Sigmoid colon (tissue), 7 donors: ENCODE data around the gene GPR17. TPM values are rescaled to one million over a fixed set of nuclear protein-coding genes. Genes with fewer than 3 reads are reported as not detected.

ENCODE experiments used
- DNase-seq: peaks from one replicate; pipeline ENCODE4 v3.0.0-alpha.2; 2019
- H3K27ac ChIP-seq, 4 donors: fragments of 200-600 bp; sonication (generic); one replicate each; pipeline ENCODE4 v1.5.1; 2016 to 2019; ENCODE audit warnings: mild to moderate bottlenecking in 1 of 4
- H3K27me3 ChIP-seq, 3 donors: fragments of 200-600 bp; sonication (generic); one replicate each; pipeline ENCODE4 v1.5.1; 2019; ENCODE audit warnings: mild to moderate bottlenecking in 1 of 3
- H3K36me3 ChIP-seq, 4 donors: fragments of 200-600 bp; sonication (generic); one replicate each; pipeline ENCODE4 v1.5.1; 2016 to 2019
- H3K4me1 ChIP-seq, 4 donors: fragments of 200-600 bp; sonication (generic); one replicate each; pipeline ENCODE4 v1.5.1; 2017 to 2019
- H3K4me3 ChIP-seq, 4 donors: fragments of 200-600 bp; sonication (generic); one replicate each; pipeline ENCODE4 v1.5.1; 2017 to 2019; ENCODE audit warnings: mild to moderate bottlenecking in 2 of 4, moderate library complexity in 1 of 4
- H3K9me3 ChIP-seq, 4 donors: fragments of 200-600 bp in 3 of 4; sonication (generic) in 3 of 4; one replicate each; pipeline versions ENCODE4 v1.5.1 to v1.6.1; 2013 to 2019
- EP300 ChIP-seq, 4 donors: sonication (generic); formaldehyde crosslinking; IDR thresholded peaks; one replicate each; pipeline ENCODE4 v1.6.1; 2017; ENCODE audit warnings: antibody characterized with exemption in 4 of 4
- POLR2A ChIP-seq, 2 donors: fragments of 450-650 bp; IDR thresholded peaks; one replicate each; pipeline ENCODE4 v1.6.1; 2016; ENCODE audit warnings: antibody characterized with exemption in 2 of 2, mild to moderate bottlenecking in 2 of 2, moderate library complexity in 2 of 2
- POLR2AphosphoS5 ChIP-seq, 4 donors: sonication (generic); formaldehyde crosslinking; IDR thresholded peaks; one replicate each; pipeline ENCODE4 v1.6.1; 2017; ENCODE audit warnings: antibody characterized with exemption in 4 of 4
- WGBS, 2 donors: extraction: QIAGEN DNeasy Blood & Tissue Kit; methylation state at CpG; one replicate each; pipeline ENCODE4 v1.1.7; 2013; 5-methylcytosine and 5-hydroxymethylcytosine counted together
- intact Hi-C: fragments of 100-400 bp; cut with DNase I; formaldehyde crosslinking; loops from one replicate; pipeline ENCODE4 v1.15.1; 2023
- polyA plus RNA-seq, 3 donors: library from polyadenylated mRNA; stranded (reverse); fragments of 200-250 nt; gene quantifications; one replicate each; pipeline ENCODE4 v1.2.3, GENCODE V29; 2013
- total RNA-seq, 4 donors: library from RNA; depleted of rRNA; stranded (reverse); fragments of >200 nt; gene quantifications; one replicate each; pipeline ENCODE4 v1.1.0, GENCODE V29; 2016
- TF ChIP-seq, protein P1 (sequence below), 4 experiments: fragments of 450-650 bp in 3 of 4; fragments of 200-600 bp in 1 of 4; IDR thresholded peaks; one replicate each; pipeline ENCODE4 v1.5.1; 2016 to 2019; ENCODE audit warnings: antibody characterized with exemption in 4 of 4, mild to moderate bottlenecking in 3 of 4, moderate library complexity in 2 of 4
- donor health status: healthy with polysubstance abuse.
- donor health status: Bipolar disorder and iron deficiency.
- donor health status: healthy.

GPR17 gene, protein sequence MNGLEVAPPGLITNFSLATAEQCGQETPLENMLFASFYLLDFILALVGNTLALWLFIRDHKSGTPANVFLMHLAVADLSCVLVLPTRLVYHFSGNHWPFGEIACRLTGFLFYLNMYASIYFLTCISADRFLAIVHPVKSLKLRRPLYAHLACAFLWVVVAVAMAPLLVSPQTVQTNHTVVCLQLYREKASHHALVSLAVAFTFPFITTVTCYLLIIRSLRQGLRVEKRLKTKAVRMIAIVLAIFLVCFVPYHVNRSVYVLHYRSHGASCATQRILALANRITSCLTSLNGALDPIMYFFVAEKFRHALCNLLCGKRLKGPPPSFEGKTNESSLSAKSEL
- total RNA-seq = 1 to 10 TPM in 1 of 4 donors, under 1 TPM in 2, not detected in 1; 0.36 to 1.4 (median 0.66) TPM
- polyA plus RNA-seq = under 1 TPM in 2 of 3 donors, not detected in 1; 0.48 to 0.60 TPM

DNA sequence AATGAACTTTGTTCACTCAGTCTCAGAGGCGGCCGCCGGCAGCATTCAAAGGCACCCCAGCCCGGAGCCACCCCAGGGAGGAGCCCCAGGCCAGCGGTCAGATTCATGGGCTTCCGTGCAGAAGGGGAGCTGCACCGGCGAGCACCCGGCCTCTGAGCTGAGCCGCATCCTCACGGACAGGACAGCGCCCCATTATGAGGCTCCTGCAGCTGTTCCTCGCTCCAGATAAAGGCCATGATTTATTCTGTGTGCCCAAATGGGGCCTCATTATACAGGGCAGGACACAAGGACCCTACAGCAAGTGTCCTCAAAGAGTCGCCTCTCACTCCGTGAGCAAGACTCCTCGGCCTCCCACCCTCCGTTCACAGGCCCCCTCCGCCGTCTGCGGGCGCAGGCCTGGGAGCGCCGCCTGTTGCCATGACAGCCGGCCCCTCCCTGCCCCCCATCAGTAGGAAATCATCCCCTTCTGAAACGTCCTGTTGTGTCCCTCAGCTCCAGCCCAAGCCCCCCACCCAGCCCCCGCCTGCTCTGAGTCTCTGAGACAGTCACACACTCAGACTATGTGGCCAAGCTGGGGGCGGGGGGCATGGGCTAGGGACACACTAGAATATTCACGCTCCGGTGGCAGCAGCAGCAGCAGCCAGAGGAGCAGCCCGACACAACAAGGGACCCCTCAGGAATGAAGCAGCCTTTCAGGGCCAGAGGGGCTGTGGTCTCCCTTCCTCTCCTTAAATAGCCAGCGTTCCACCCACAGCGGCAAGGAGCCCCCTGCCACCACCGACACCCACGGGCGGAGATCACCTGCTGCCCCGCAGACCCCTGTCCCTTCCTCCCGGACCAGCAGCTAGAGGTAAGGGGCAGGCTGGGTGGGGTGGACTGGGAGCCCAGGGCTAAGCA lies at the start of gene GPR17:
Gene GPR17 (plus strand): TSS at position 759 of the 897 bp plus-strand sequence. CDS start 4,583 bp downstream, outside the sequence.
- Histone ChIP-seq H3K9me3 (no peaks in the 10 kb centered on the region), H3K27me3 (no peaks in the 10 kb centered on the region), H3K36me3 (peaks cover 11 to 57% (median 26%) of the 10 kb centered on the region in 4 donors), H3K4me1 (peaks cover 0 to 99% (median 93%) of the 10 kb centered on the region in 4 donors), H3K27ac (peak within 1 kb of the TSS; percentile 78 to 97 (median 92)), H3K4me3 (peak within 1 kb of the TSS in 1 of 4 donors; percentile 18)
- intact Hi-C loops = loop anchor here (5.0 kb wide), 1 partner anchor 52 kb away; no protein-coding TSS in a partner anchor
- peak; percentile 70 for DNase-seq
- TF ChIP-seq POLR2AphosphoS5 (IDR thresholded peaks at IDR 0.05) (peak in 1 of 4 donors; percentile 7), EP300 (IDR thresholded peaks at IDR 0.05) (no peak), POLR2A (IDR thresholded peaks at IDR 0.05) (no peak)
- TF ChIP-seq, protein P1, sequence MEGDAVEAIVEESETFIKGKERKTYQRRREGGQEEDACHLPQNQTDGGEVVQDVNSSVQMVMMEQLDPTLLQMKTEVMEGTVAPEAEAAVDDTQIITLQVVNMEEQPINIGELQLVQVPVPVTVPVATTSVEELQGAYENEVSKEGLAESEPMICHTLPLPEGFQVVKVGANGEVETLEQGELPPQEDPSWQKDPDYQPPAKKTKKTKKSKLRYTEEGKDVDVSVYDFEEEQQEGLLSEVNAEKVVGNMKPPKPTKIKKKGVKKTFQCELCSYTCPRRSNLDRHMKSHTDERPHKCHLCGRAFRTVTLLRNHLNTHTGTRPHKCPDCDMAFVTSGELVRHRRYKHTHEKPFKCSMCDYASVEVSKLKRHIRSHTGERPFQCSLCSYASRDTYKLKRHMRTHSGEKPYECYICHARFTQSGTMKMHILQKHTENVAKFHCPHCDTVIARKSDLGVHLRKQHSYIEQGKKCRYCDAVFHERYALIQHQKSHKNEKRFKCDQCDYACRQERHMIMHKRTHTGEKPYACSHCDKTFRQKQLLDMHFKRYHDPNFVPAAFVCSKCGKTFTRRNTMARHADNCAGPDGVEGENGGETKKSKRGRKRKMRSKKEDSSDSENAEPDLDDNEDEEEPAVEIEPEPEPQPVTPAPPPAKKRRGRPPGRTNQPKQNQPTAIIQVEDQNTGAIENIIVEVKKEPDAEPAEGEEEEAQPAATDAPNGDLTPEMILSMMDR (IDR thresholded peaks at IDR 0.05) = no peak
- 48 to 73% methylated on average over 37 of the region's 37 CpGs for WGBS, 2 donors

DNA sequence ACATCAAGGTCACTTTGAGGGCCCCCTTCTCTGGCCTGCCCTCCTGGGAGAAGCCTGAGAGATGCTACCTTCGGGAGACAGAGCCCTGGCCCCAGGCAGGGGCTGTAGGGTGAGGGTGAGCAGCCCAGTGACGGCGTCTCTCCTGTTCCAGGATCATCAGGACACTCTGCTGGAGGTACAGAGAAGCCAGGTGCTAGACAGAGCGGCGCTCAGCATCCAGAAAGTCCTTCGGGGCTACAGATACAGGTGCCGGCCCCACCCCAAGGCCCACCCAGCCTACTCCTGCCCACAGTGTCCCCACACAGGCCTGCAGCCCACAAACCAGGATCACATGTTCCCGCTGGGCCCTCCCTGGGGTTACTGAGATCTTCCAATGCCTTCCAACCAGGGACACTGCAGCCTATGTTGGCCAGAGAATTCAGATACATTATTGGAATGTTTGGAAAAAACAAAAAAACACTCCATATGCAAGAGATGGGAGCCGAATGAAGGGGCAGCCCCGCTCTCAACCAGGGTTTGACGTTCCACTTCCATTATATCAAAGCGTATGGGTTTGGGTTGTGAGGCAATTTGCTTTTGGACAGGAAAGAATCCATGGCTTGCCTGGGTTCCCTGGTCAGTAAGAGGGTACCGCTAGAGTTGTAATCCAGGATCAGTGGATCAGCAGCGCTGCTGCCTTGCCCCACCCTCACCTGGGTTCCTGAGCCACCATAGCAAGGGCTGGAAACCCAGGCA lies 49.5 kb upstream of the GPR17 start:
- no peak for TF ChIP-seq POLR2A (IDR thresholded peaks at IDR 0.05)
- TF ChIP-seq, protein P1 (IDR thresholded peaks at IDR 0.05) = no peak
- TF ChIP-seq EP300 (IDR thresholded peaks at IDR 0.05) = no peak
- TF ChIP-seq POLR2AphosphoS5 (IDR thresholded peaks at IDR 0.05) = no peak
- H3K27me3 ChIP-seq = no peaks in the 10 kb centered on the region
- H3K4me1 ChIP-seq = no peaks in the 10 kb centered on the region
- no peaks in the 10 kb centered on the region for H3K9me3 ChIP-seq
- H3K36me3 ChIP-seq = no peaks in the 10 kb centered on the region
- DNase-seq = peak; percentile 25
- 95 to 96% methylated on average over 14 of the region's 14 CpGs for WGBS, 2 donors
- H3K4me3 ChIP-seq = no peak overlapping the region
- no peak overlapping the region for H3K27ac ChIP-seq
- intact Hi-C loops = no loop called here

DNA sequence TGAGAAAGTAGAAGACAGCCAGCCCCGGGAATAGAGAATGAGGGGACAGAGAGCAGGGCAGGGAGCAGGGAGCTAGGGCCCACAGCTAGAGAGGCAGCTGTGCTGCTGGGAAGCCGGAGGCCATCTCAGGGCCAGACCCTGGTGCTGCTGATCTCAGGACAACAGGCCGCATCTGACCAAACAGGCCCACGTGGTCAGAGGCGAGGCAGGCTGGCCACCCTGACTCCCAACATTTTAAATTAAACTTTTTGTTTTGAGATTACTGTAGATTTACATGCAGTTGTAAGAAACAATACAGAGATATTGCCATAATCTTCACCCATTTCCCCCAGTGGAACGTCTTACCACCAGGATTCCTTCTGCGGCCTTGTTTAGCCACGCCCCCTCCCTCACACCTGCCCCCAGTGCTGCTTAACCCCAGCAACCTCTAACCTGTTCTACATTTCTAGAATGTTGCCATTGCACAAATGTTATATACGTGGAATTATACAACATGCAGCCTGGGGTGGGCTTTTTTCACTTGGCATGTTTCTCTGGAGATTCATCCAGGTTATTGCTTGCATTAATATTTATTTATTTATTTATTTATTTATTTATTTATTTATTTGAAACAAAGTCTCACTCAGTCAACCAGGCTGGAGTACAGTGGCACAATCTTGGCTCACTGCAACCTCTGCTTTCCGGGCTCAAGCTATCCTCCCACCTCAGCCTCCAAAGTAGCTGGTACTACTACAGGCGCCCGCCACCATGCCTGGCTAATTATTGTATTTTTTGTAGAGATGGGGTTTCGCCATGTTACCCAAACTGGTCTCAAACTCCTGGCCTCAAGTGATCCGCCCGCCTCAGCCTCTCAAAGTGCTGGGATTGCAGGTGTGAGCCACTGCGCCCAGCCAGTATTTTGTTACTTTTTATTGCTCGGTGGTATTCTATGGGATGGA lies 48.6 kb upstream of the GPR17 start:
- H3K27ac ChIP-seq = no peak overlapping the region
- intact Hi-C loops = no loop called here
- no peaks in the 10 kb centered on the region for H3K4me1 ChIP-seq
- 82 to 92% methylated on average over 17 of the region's 17 CpGs for WGBS, 2 donors
- H3K36me3 ChIP-seq = no peaks in the 10 kb centered on the region
- H3K4me3 ChIP-seq = no peak overlapping the region
- TF ChIP-seq POLR2A (IDR thresholded peaks at IDR 0.05) (no peak), EP300 (IDR thresholded peaks at IDR 0.05) (no peak), POLR2AphosphoS5 (IDR thresholded peaks at IDR 0.05) (no peak)
- TF ChIP-seq, protein P1 (IDR thresholded peaks at IDR 0.05) = no peak
- no peaks in the 10 kb centered on the region for H3K9me3 ChIP-seq
- no peaks in the 10 kb centered on the region for H3K27me3 ChIP-seq
- peak; percentile 43 for DNase-seq
